IMR-90 (cell line): ENCODE data around the gene ZDHHC14. TPM values are rescaled to one million over a fixed set of nuclear protein-coding genes. Genes with fewer than 3 reads are reported as not detected.

Experiments used
- ATAC-seq: fragments of 200-7000 bp; cut with Tn5 transposase; 2 replicates; pipeline ENCODE4 v1.9.1; 2020; ENCODE audit warnings: low read depth, mild to moderate bottlenecking, moderate library complexity
- BruUV-seq: library from RNA; stranded (reverse); fragments of 400-500 nt; replicated peaks from 2 replicates; lab custom pipeline; 2021; lab: Mats Ljungman, UMichigan
- CTCF ChIA-PET: fragments of 300-600 bp; formaldehyde crosslinking; extraction: SDS; loops from one replicate; lab custom pipeline; 2021; ENCODE audit warnings: antibody characterized with exemption; lab: Yijun Ruan, JAX
- POLR2A ChIA-PET: fragments of 300-600 bp; sonication (Branson Sonifier 250); formaldehyde crosslinking; loops from one replicate; lab custom pipeline; 2022; ENCODE audit warnings: antibody characterized with exemption; ENCODE audit not compliant: unreplicated experiment; lab: Charles Lee
- DNase-seq: peaks from one replicate; pipeline ENCODE4 v3.0.0; 2013
- H2AFZ ChIP-seq: replicated peaks from 2 replicates; pipeline ENCODE3; 2013; ENCODE audit warnings: low read length, mild to moderate bottlenecking; ENCODE audit not compliant: poor library complexity
- H2AK5ac ChIP-seq: 2 replicates; pipeline ENCODE4 v1.6.1; 2013; ENCODE audit warnings: low read depth, low read length, inconsistent platforms
- H2AK9ac ChIP-seq: replicated peaks from 2 replicates; pipeline ENCODE3; 2013; ENCODE audit warnings: mild to moderate bottlenecking, low read depth, low read length, moderate library complexity; ENCODE audit not compliant: poor library complexity
- H2BK120ac ChIP-seq: 2 replicates; pipeline ENCODE4 v1.6.1; 2013; ENCODE audit warnings: low read depth, low read length, inconsistent platforms
- H2BK15ac ChIP-seq: 3 replicates; pipeline ENCODE4 v1.6.1; 2013; ENCODE audit warnings: low read depth, low read length, inconsistent platforms
- H2BK20ac ChIP-seq: 2 replicates; pipeline ENCODE4 v1.6.1; 2013; ENCODE audit warnings: low read depth, mild to moderate bottlenecking, inconsistent platforms, low read length, moderate library complexity
- H2BK5ac ChIP-seq: 2 replicates; pipeline ENCODE4 v1.6.1; 2013; ENCODE audit warnings: mild to moderate bottlenecking, low read depth, low read length, inconsistent platforms; ENCODE audit not compliant: poor library complexity, severe bottlenecking
- H3K14ac ChIP-seq: replicated peaks from 2 replicates; pipeline ENCODE4 v1.6.1; 2013; ENCODE audit warnings: low read depth, low read length, inconsistent platforms
- H3K18ac ChIP-seq: 2 replicates; pipeline ENCODE4 v1.6.1; 2013; ENCODE audit warnings: low read depth, low read length, control low read depth
- H3K23ac ChIP-seq: 2 replicates; pipeline ENCODE4 v1.6.1; 2013; ENCODE audit warnings: low read depth, low read length, inconsistent platforms
- H3K27ac ChIP-seq: 2 replicates; pipeline ENCODE4 v1.5.1; 2013; ENCODE audit warnings: mild to moderate bottlenecking, control low read depth, low read length; ENCODE audit not compliant: insufficient read depth
- H3K27me3 ChIP-seq: 2 replicates; pipeline ENCODE4 v1.6.1; 2013; ENCODE audit warnings: low read length; ENCODE audit not compliant: control insufficient read depth, insufficient read depth
- H3K36me3 ChIP-seq: 2 replicates; pipeline ENCODE4 v1.6.1; 2013; ENCODE audit warnings: low read length, mixed read lengths; ENCODE audit not compliant: control insufficient read depth, insufficient read depth
- H3K4ac ChIP-seq: 2 replicates; pipeline ENCODE4 v1.6.1; 2013; ENCODE audit warnings: low read depth, low read length, inconsistent platforms
- H3K4me1 ChIP-seq: 2 replicates; pipeline ENCODE4 v1.6.1; 2013; ENCODE audit warnings: low read length, mixed read lengths; ENCODE audit not compliant: control insufficient read depth, insufficient read depth
- H3K4me2 ChIP-seq: 2 replicates; pipeline ENCODE4 v1.6.1; 2013; ENCODE audit warnings: low read depth, mild to moderate bottlenecking, control low read depth, low read length, moderate library complexity
- H3K4me3 ChIP-seq: 2 replicates; pipeline ENCODE4 v1.5.1; 2013; ENCODE audit warnings: low read depth, mild to moderate bottlenecking, control low read depth, low read length, moderate library complexity; ENCODE audit not compliant: insufficient read depth
- H3K56ac ChIP-seq: 2 replicates; pipeline ENCODE4 v1.6.1; 2013; ENCODE audit warnings: low read length, inconsistent platforms; ENCODE audit not compliant: insufficient read depth; ENCODE audit errors: extremely low read depth
- H3K79me1 ChIP-seq, 2 experiments: 2 replicates each; pipeline ENCODE4 v1.6.1; 2013; ENCODE audit warnings: low read length in 2 of 2, inconsistent platforms in 1 of 2, low read depth in 1 of 2
- H3K9ac ChIP-seq: 2 replicates; pipeline ENCODE4 v1.6.1; 2013; ENCODE audit warnings: low read depth, low read length, control low read depth
- H3K9me1 ChIP-seq: 2 replicates; pipeline ENCODE4 v1.6.1; 2013; ENCODE audit warnings: low read length, inconsistent platforms; ENCODE audit not compliant: insufficient read depth
- H3K9me3 ChIP-seq: 2 replicates; pipeline ENCODE4 v1.6.1; 2013; ENCODE audit warnings: low read length; ENCODE audit not compliant: control insufficient read depth, insufficient read depth
- H4K20me1 ChIP-seq: 2 replicates; pipeline ENCODE4 v1.6.1; 2013; ENCODE audit warnings: low read length, inconsistent platforms; ENCODE audit not compliant: insufficient read depth
- H4K5ac ChIP-seq: 2 replicates; pipeline ENCODE4 v1.6.1; 2013; ENCODE audit warnings: mild to moderate bottlenecking, low read depth, low read length, control low read depth
- H4K8ac ChIP-seq, 2 experiments: 2 replicates each; pipeline ENCODE4 v1.6.1; 2013; ENCODE audit warnings: low read depth in 2 of 2, low read length in 2 of 2, control low read depth in 1 of 2, inconsistent platforms in 1 of 2
- H4K91ac ChIP-seq: 2 replicates; pipeline ENCODE4 v1.6.1; 2013; ENCODE audit warnings: low read depth, low read length, inconsistent platforms; ENCODE audit not compliant: insufficient read depth
- BHLHE40 ChIP-seq: fragments of 150-350 bp; IDR thresholded peaks from 2 replicates; pipeline ENCODE4 v1.6.1; 2016; ENCODE audit warnings: mild to moderate bottlenecking, low read depth, low read length
- RAD21 ChIP-seq: IDR thresholded peaks from 2 replicates; pipeline ENCODE4 v1.6.1; 2012; ENCODE audit warnings: low read length, improper control_type of control experiment
- WGBS, 2 experiments: methylation state at CpG; one replicate each; pipeline versions ENCODE4 v1.1.5 to v1.1.7; 2013; ENCODE audit warnings: missing lambda C conversion rate in 2 of 2; ENCODE audit not compliant: insufficient read length in 1 of 2; ENCODE audit errors: extremely low coverage in 2 of 2; 5-methylcytosine and 5-hydroxymethylcytosine counted together
- dilution Hi-C: fragments of 300-500 bp; cut with HindIII; formaldehyde crosslinking; loops from one replicate; pipeline ENCODE4 v1.14.3; 2018; ENCODE audit warnings: low sequenced_read_pairs; ENCODE audit not compliant: unreplicated experiment
- in situ Hi-C: fragments of 300-500 bp; cut with MboI; formaldehyde crosslinking; loops from 3 replicates; pipeline ENCODE4 v1.14.3; 2019; ENCODE audit warnings: low sequenced_read_pairs, inconsistent platforms, mixed read lengths
- intact Hi-C: fragments of 100-400 bp; cut with micrococcal nuclease; formaldehyde crosslinking; loops from 2 replicates; pipeline ENCODE4 v1.10.0; 2022
- polyA plus RNA-seq, 3 experiments: library from polyadenylated mRNA; depleted of rRNA; stranded (reverse); fragments of >200 nt; gene quantifications; 2 replicates each; pipeline ENCODE4 v1.2.3, GENCODE V29; 2012; ENCODE audit warnings: low replicate concordance in 1 of 3
- total RNA-seq: library from RNA; depleted of rRNA; stranded (reverse); fragments of >200 nt; gene quantifications from 2 replicates; pipeline ENCODE4 v1.2.3, GENCODE V29; 2012

Gene ZDHHC14
- total and polyA plus RNA-seq, 2 of the 4 experiments (the other 2 are of a cell fraction), result 0.90 to 2.0 TPM

GRCh38 chr6:157644043-157644810, 263.2 kb downstream of the ZDHHC14 start:
- no peak overlapping the region for H3K4me2 ChIP-seq
- no peak overlapping the region for H3K4me3 ChIP-seq

More at GRCh38 chr6:157644043-157644810, 263.2 kb downstream of the ZDHHC14 start:
- Histone ChIP-seq H3K36me3 (no peaks in the 10 kb centered on the region), H2BK120ac (no peak overlapping the region), H4K91ac (no peak overlapping the region), H3K4ac (no peak overlapping the region), H3K14ac (no peak overlapping the region), H3K56ac (no peak overlapping the region), H3K9ac (no peak overlapping the region), H4K5ac (no peak overlapping the region), H3K79me1 (no peaks in the 10 kb centered on the region), H3K9me3 (no peaks in the 10 kb centered on the region), H2AFZ (no peak overlapping the region), H4K20me1 (no peaks in the 10 kb centered on the region), H2BK20ac (0 out of 2 replicates have a peak overlapping the region, but pooled peaks have one; percentile 28), H3K27ac (no peak overlapping the region), H3K27me3 (no peaks in the 10 kb centered on the region), H2BK5ac (no peak overlapping the region), H3K18ac (no peak overlapping the region), H3K23ac (no peak overlapping the region), H3K4me1 (no peaks in the 10 kb centered on the region), H2BK15ac (no peak overlapping the region), H4K8ac (no peak overlapping the region), H3K9me1 (no peaks in the 10 kb centered on the region), H2AK5ac (no peak overlapping the region), H2AK9ac (no peak overlapping the region)
- 100% methylated on average over 3 of the region's 13 CpGs; no CpG with 5 or more reads in 1 of the 2 experiments for WGBS, 2 experiments
- ATAC-seq (peak; percentile 61), DNase-seq (no peak)
- ChIA-PET CTCF (no interaction called here), POLR2A (no interaction called here)
- BruUV-seq, result no TSS peak
- in situ Hi-C loops, result no loop called here
- TF ChIP-seq BHLHE40 (no peak), RAD21 (peak; percentile 35; the same call in 1 of the 2 replicates)
- intact Hi-C loops, result no loop called here
- dilution Hi-C loops, result no loop called here
